ENCODE measurements around the gene PVALEF.

Gene PVALEF

DNA sequence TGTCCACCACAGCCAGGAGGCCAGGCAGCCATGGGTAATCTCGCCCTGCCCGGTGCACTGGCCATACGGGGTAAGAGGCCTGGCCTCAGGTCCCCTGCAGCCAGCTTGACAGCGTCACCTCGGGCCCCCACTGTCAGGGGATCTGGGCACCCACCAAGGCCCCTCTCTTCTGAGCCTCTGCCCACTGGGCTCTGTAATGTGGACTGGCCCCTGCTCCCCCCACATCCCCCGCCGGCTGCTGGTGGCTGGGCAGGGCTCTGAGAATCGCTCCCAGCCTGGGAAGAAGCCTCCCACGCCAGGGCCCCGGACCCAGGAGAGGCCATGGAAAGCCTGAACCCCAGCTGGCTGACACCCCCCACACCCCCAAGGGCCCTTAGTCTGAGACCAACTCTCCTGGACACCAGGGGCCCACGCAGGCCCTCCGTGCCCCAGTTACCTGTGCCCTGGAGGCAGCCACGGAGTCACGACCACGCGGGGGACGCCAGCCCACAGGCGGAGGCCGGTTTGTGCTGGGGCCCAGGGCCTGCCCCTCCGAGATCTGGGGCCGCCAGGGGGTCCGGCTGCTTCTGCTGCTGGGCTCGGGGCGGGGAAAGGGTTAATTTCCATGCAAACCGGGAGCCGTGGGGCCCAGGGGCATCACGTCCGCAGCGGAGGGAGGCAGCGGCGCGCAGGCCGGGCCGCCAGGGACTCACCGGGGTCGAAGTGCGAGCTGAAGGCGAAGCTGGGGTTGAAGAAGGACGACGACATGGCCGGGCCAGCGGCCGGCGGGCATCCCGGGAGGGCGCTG is at the start of gene PVALEF:
PVALEF (plus strand) TSS at position 262 of the 787 bp plus-strand sequence. CDS start 15,720 bp downstream, outside the sequence.
- no peak for FAIRE-seq

- no peak for FAIRE-seq
These were observed 49.4 kb upstream of the PVALEF start for GRCh38 chr17:81115749-81116464.

GRCh38 chr17:81116704-81117103 is 48.6 kb upstream of the PVALEF start:
- FAIRE-seq, result no peak

DNA sequence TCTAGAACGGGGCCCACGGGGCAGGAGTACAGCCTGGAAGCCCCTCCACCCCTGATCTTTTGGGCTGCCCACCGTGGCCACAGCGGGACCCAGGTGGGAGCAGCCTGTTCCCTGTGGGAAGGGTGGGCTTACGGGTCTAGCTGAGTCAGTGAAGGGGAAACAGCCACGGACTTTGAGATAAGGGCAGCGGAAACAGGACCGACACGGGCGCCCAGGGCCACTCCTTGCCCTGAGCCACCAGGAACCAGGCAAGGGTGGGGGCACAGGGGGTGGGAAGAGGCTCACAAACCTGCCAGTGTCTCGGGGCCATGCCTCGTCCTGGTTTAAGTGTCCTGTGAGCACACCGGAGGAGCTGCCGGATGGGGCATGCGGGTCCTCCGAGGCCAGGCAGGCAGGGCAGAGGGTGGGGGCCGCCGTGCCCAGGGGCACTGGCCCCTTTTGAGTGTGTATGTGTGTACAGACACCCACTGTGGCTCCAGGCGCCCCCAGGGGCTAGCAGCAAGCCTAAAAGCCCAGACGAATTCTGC is 47.6 kb upstream of the PVALEF start:
- FAIRE-seq, result no peak

DNA sequence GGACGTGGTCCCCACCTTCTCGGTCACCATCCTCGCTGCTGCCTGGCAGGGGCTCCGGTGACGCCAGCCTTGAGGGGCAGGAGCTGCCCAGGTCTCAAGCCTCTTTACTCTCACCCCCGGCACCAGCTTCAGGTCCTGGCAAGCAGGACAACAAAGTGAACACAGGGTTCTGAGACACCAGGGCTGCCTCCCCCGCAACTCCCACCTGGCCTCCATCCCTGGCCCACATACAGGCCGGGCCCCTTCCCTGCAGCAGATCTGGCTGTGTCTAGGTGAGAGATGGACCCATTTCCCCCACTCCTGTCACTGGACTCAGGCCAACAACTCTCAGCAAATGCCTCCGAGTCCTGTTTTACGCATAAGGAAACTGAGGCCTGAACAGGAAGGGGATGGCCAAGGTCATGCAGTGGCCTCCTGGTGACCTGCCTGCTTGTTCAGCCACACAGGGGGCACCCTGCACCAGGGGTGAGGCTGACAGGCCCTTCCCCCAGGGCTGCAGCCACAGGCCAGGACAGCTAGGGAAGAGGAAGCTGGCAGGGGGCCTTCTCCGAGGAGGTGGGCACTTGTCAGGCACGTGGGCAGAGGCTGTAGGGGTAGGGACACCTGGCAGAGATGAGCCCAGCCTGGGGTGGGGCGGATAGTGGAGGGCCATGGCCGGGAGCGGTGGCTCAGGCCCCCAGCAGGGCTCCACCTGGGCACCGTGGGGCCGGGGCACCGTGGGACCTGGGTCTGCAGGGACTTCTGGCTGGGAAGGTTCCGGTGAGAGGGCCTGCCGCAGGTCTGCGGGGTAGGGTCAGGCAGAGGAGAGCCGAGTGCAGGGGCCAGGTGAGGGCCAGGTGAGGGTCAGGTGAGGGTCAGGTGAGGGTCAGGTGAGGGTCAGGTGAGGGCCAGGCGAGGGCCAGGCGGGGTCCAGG is 46.7 kb upstream of the PVALEF start:
- no peak for FAIRE-seq

- FAIRE-seq, result no peak
These were observed 45.8 kb upstream of the PVALEF start for GRCh38 chr17:81119223-81120148.

- FAIRE-seq, result no peak
These were observed 45.2 kb upstream of the PVALEF start for GRCh38 chr17:81120149-81120484.

- no peak for FAIRE-seq
These were observed 44.3 kb upstream of the PVALEF start for GRCh38 chr17:81120695-81121621.

- no peak for FAIRE-seq
These were observed 43.2 kb upstream of the PVALEF start for GRCh38 chr17:81121841-81122733.

GRCh38 chr17:81123052-81124048 is 42.0 kb upstream of the PVALEF start:
- FAIRE-seq, result no peak

- FAIRE-seq, result no peak
These were observed 40.9 kb upstream of the PVALEF start for GRCh38 chr17:81124377-81124776.

GRCh38 chr17:81125573-81126081 is 39.7 kb upstream of the PVALEF start:
- no peak for FAIRE-seq

GRCh38 chr17:81126281-81127132 is 38.8 kb upstream of the PVALEF start:
- FAIRE-seq, result no peak

- no peak for FAIRE-seq
These were observed 38.2 kb upstream of the PVALEF start for GRCh38 chr17:81127133-81127455.

DNA sequence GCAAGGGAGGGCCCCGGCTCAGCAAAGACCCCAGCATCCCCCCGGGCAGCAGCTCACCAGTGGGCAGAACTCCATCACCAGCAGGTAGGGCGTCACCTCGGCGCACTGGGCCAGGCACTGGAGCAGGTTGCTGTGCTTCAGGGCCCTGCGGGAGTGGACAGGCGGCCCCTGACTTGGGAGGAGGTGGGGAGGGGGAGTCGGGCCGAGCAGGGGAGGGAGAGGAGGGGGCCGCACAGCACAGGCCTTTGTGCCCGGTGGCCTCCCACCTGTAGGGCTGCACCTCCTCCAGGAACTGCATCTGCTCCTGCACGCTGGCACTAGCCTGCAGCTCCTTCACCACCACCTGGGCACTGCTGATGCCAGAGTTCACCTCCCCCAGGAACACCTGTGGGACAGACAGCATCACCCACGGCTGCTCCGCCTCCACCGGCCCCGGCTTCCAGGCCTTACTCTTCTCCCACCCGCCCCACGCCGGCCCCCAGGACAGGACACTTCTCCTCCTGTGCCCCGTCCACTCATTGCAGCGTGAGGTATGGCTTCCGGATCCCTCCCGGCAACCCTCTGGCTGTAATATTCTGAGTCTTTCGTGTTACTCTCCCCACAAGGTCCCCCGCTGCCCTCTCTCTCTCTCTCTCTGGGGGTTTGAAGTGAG is 37.7 kb upstream of the PVALEF start:
- FAIRE-seq, result no peak

- FAIRE-seq, result no peak
These were observed 37.0 kb upstream of the PVALEF start for GRCh38 chr17:81128338-81128737.

GRCh38 chr17:81128774-81129173 is 36.5 kb upstream of the PVALEF start:
- no peak for FAIRE-seq

Measured in islet of Langerhans (tissue), 1 donor.